GM23338 (cell line): ENCODE data around the gene XYLT1. TPM values are rescaled to one million over a fixed set of nuclear protein-coding genes. Genes with fewer than 3 reads are reported as not detected.

Experiments
- ATAC-seq: fragments of 200-7000 bp; cut with Tn5 transposase; 3 replicates; pipeline ENCODE4 v1.9.1; 2020
- DNase-seq: peaks from one replicate; pipeline ENCODE4 v3.0.0-alpha.2; 2015; ENCODE audit warnings: low spot score
- H2AFZ ChIP-seq: fragments of 200-600 bp; sonication (generic); 2 replicates; pipeline ENCODE4 v1.8.0; 2016; ENCODE audit warnings: antibody characterized with exemption, mild to moderate bottlenecking, moderate library complexity
- H3F3A ChIP-seq: fragments of 200-600 bp; sonication (generic); replicated peaks from 2 replicates; pipeline ENCODE4 v1.8.0; 2017; ENCODE audit warnings: antibody characterized with exemption, mixed run types, low read depth
- H3K27ac ChIP-seq: fragments of 200-600 bp; sonication (generic); 2 replicates; pipeline ENCODE4 v1.6.1; 2016; ENCODE audit warnings: low read depth
- H3K27me3 ChIP-seq: fragments of 200-600 bp; sonication (generic); 2 replicates; pipeline ENCODE4 v1.8.0; 2016; ENCODE audit warnings: mild to moderate bottlenecking, mixed run types, moderate library complexity; ENCODE audit not compliant: insufficient read depth
- H3K36me3 ChIP-seq: fragments of 200-600 bp; sonication (generic); 2 replicates; pipeline ENCODE4 v1.8.0; 2016; ENCODE audit warnings: mild to moderate bottlenecking; ENCODE audit not compliant: insufficient read depth
- H3K4me1 ChIP-seq: fragments of 200-600 bp; sonication (generic); 2 replicates; pipeline ENCODE4 v1.8.0; 2016; ENCODE audit warnings: mild to moderate bottlenecking, moderate library complexity; ENCODE audit not compliant: insufficient read depth
- H3K4me2 ChIP-seq: fragments of 200-600 bp; sonication (generic); 2 replicates; pipeline ENCODE4 v1.7.1; 2017; ENCODE audit warnings: mixed run types
- H3K4me3 ChIP-seq: fragments of 200-600 bp; sonication (generic); 2 replicates; pipeline ENCODE4 v1.6.1; 2016; ENCODE audit warnings: mixed run types
- H3K79me2 ChIP-seq: fragments of 200-600 bp; sonication (generic); replicated peaks from 2 replicates; pipeline ENCODE4 v1.8.0; 2017; ENCODE audit warnings: mild to moderate bottlenecking; ENCODE audit not compliant: insufficient read depth
- H3K9me2 ChIP-seq: fragments of 200-600 bp; sonication (generic); 2 replicates; pipeline ENCODE4 v1.8.0; 2017; ENCODE audit not compliant: insufficient read depth
- H4K20me1 ChIP-seq: fragments of 200-600 bp; sonication (generic); replicated peaks from 2 replicates; pipeline ENCODE4 v1.8.0; 2017; ENCODE audit warnings: mild to moderate bottlenecking; ENCODE audit not compliant: insufficient read depth
- H3K27ac Mint-ChIP-seq: 2 replicates; pipeline ENCODE4 v1.8.0; 2020; ENCODE audit warnings: inconsistent platforms, mild to moderate bottlenecking, moderate library complexity, mixed read lengths
- H3K27me3 Mint-ChIP-seq: 3 replicates; pipeline ENCODE4 v1.8.0; 2022; ENCODE audit warnings: low read depth, mild to moderate bottlenecking, moderate library complexity, mixed read lengths, inconsistent platforms; ENCODE audit not compliant: insufficient read depth, poor library complexity
- H3K36me3 Mint-ChIP-seq: 3 replicates; pipeline ENCODE4 v1.8.0; 2021; ENCODE audit warnings: low read depth, mild to moderate bottlenecking, inconsistent platforms, moderate library complexity, mixed read lengths
- H3K4me1 Mint-ChIP-seq: 3 replicates; pipeline ENCODE4 v1.8.0; 2020; ENCODE audit warnings: mild to moderate bottlenecking, inconsistent platforms, mixed read lengths
- H3K4me3 Mint-ChIP-seq: 3 replicates; pipeline ENCODE4 v1.8.0; 2021; ENCODE audit warnings: moderate library complexity, mild to moderate bottlenecking, inconsistent platforms, mixed read lengths
- H3K9me3 Mint-ChIP-seq: 3 replicates; pipeline ENCODE4 v1.8.0; 2020; ENCODE audit warnings: moderate library complexity, mild to moderate bottlenecking, inconsistent platforms, mixed read lengths
- CREB1 ChIP-seq: fragments of 250-450 bp; sonication (Bioruptor Pico); IDR thresholded peaks from 2 replicates; pipeline ENCODE4 v1.5.0; 2020; ENCODE audit warnings: low read depth, mild to moderate bottlenecking, moderate library complexity
- EZH2 ChIP-seq: fragments of 200-600 bp; sonication (generic); IDR thresholded peaks from one replicate; pipeline ENCODE4 v1.8.0; 2017; ENCODE audit warnings: antibody characterized with exemption, mild to moderate bottlenecking, low read depth; ENCODE audit not compliant: unreplicated experiment
- EZH2phosphoT487 ChIP-seq: fragments of 200-600 bp; sonication (generic); IDR thresholded peaks from one replicate; pipeline ENCODE4 v1.8.1; 2018; ENCODE audit warnings: antibody characterized with exemption; ENCODE audit not compliant: unreplicated experiment
- JUNB ChIP-seq: IDR thresholded peaks from one replicate; pipeline ENCODE4 v1.6.1; 2016; ENCODE audit warnings: antibody characterized with exemption; ENCODE audit not compliant: unreplicated experiment
- NANOG ChIP-seq: IDR thresholded peaks from 2 replicates; pipeline ENCODE4 v1.6.1; 2016; ENCODE audit warnings: antibody characterized with exemption, borderline replicate concordance
- POLR2AphosphoS5 ChIP-seq: IDR thresholded peaks from 2 replicates; pipeline ENCODE4 v1.6.1; 2016; ENCODE audit warnings: antibody characterized with exemption, low read depth
- STAT1 ChIP-seq: IDR thresholded peaks from one replicate; pipeline ENCODE4 v1.6.1; 2016; ENCODE audit warnings: antibody characterized with exemption; ENCODE audit not compliant: unreplicated experiment
- ZNF114 ChIP-seq: fragments of 250-450 bp; sonication (Bioruptor Pico); IDR thresholded peaks from 2 replicates; pipeline ENCODE4 v1.5.0; 2020; ENCODE audit warnings: mild to moderate bottlenecking, moderate library complexity
- ZNF331 ChIP-seq: fragments of 250-450 bp; sonication (Bioruptor Pico); IDR thresholded peaks from 2 replicates; pipeline ENCODE4 v1.5.0; 2020; ENCODE audit warnings: low read depth, mild to moderate bottlenecking, moderate library complexity
- polyA plus RNA-seq: library from polyadenylated mRNA; unstranded; fragments of >200 nt; fragmentation: Nextera tagmentation; extraction: Ambion mirVana; gene quantifications from 2 replicates; pipeline ENCODE4 v1.2.1, GENCODE V29; 2016
- total RNA-seq: library from RNA; depleted of rRNA; stranded (reverse); fragments of >200 nt; shearing (Covaris generic); gene quantifications from 2 replicates; pipeline ENCODE4 v1.2.3, GENCODE V29; 2014
- TF ChIP-seq, protein P1 (sequence below): fragments of 250-450 bp; sonication (Bioruptor Pico); IDR thresholded peaks from 2 replicates; pipeline ENCODE4 v1.5.0; 2020; ENCODE audit warnings: mild to moderate bottlenecking, moderate library complexity
- TF ChIP-seq, protein P2 (sequence below), 2 experiments: fragments of 200-600 bp in 1 of 2; sonication (generic) in 1 of 2; conservative IDR thresholded peaks; 2 replicates each; pipeline versions ENCODE4 v1.5.1 to v1.6.1; 2016 to 2017; ENCODE audit warnings: antibody characterized with exemption in 2 of 2, low read depth in 2 of 2, mild to moderate bottlenecking in 2 of 2, moderate library complexity in 1 of 2
- TF ChIP-seq, protein P3 (sequence below): IDR thresholded peaks from one replicate; pipeline ENCODE4 v1.6.1; 2018; ENCODE audit warnings: antibody characterized with exemption; ENCODE audit not compliant: unreplicated experiment
- TF ChIP-seq, protein P4 (sequence below): IDR thresholded peaks from 2 replicates; pipeline ENCODE4 v1.6.1; 2016; ENCODE audit warnings: antibody characterized with exemption

Gene XYLT1
- total and polyA plus RNA-seq, 2 experiments from 2014 or later, result 3.5 to 24.7 TPM

DNA sequence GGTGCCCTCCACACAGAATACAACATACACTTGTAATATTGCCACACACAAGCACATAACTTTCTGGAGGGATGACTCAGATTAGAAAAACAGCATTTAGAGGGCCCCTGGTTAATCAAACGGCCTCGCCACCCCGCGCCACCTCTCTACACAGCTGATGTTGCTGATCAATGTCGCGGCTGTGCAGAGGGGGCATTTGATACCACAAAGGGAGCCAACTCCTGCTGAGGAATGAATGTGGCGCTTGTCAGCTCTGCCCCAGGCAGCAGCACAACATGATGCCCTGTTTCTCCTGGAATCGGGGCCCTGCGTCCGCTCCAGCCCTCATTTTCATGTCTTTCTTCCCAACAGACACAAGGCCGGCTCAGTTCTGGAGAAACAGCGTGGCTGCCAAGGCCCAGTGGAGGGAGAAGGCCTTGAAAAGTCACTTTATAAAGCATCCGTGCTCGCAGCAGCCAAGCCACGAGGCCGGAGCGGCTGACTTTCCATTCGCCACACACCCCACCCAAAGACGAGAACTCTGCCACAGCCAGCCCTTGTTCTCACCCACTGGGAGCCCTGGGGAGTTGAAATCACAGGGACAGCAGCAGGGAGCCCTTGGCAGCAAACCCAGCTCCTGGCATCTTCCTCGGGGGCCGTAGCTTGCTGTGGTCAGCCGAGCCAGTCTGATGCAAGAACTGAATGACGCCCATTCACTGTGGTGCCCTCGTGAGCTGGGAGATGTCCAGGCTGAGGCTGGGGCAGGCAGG is 65.6 kb downstream of the XYLT1 start:
- Histone ChIP-seq H3K36me3 (no peaks in the 10 kb centered on the region), H3K79me2 (peaks cover 33% of the 10 kb centered on the region), H4K20me1 (no peaks in the 10 kb centered on the region), H3K4me2 (no peak overlapping the region), H3K27ac (peak overlapping the region; percentile 32; the same call in 1 of the 2 replicates), H3K4me1 (peaks cover 5% of the 10 kb centered on the region; the same call in 1 of the 2 replicates), H3K4me3 (no peak overlapping the region), H2AFZ (no peak overlapping the region), H3K9me2 (no peaks in the 10 kb centered on the region), H3K27me3 (no peaks in the 10 kb centered on the region), H3F3A (no peaks in the 10 kb centered on the region)
- peaks cover 15% of the 10 kb centered on the region for H3K36me3 Mint-ChIP-seq
- H3K4me1 Mint-ChIP-seq, result peaks cover 24% of the 10 kb centered on the region
- DNase-seq, result no peak
- no peak overlapping the region for H3K4me3 Mint-ChIP-seq
- ATAC-seq, result peak; percentile 39
- H3K9me3 Mint-ChIP-seq, result peaks cover 4% of the 10 kb centered on the region; the same call in 2 of the 3 replicates
- H3K27me3 Mint-ChIP-seq, result peaks cover 3% of the 10 kb centered on the region
- peak overlapping the region; percentile 88; the same call in 1 of the 2 replicates for H3K27ac Mint-ChIP-seq
- TF ChIP-seq STAT1, result no peak
- TF ChIP-seq, protein P1, sequence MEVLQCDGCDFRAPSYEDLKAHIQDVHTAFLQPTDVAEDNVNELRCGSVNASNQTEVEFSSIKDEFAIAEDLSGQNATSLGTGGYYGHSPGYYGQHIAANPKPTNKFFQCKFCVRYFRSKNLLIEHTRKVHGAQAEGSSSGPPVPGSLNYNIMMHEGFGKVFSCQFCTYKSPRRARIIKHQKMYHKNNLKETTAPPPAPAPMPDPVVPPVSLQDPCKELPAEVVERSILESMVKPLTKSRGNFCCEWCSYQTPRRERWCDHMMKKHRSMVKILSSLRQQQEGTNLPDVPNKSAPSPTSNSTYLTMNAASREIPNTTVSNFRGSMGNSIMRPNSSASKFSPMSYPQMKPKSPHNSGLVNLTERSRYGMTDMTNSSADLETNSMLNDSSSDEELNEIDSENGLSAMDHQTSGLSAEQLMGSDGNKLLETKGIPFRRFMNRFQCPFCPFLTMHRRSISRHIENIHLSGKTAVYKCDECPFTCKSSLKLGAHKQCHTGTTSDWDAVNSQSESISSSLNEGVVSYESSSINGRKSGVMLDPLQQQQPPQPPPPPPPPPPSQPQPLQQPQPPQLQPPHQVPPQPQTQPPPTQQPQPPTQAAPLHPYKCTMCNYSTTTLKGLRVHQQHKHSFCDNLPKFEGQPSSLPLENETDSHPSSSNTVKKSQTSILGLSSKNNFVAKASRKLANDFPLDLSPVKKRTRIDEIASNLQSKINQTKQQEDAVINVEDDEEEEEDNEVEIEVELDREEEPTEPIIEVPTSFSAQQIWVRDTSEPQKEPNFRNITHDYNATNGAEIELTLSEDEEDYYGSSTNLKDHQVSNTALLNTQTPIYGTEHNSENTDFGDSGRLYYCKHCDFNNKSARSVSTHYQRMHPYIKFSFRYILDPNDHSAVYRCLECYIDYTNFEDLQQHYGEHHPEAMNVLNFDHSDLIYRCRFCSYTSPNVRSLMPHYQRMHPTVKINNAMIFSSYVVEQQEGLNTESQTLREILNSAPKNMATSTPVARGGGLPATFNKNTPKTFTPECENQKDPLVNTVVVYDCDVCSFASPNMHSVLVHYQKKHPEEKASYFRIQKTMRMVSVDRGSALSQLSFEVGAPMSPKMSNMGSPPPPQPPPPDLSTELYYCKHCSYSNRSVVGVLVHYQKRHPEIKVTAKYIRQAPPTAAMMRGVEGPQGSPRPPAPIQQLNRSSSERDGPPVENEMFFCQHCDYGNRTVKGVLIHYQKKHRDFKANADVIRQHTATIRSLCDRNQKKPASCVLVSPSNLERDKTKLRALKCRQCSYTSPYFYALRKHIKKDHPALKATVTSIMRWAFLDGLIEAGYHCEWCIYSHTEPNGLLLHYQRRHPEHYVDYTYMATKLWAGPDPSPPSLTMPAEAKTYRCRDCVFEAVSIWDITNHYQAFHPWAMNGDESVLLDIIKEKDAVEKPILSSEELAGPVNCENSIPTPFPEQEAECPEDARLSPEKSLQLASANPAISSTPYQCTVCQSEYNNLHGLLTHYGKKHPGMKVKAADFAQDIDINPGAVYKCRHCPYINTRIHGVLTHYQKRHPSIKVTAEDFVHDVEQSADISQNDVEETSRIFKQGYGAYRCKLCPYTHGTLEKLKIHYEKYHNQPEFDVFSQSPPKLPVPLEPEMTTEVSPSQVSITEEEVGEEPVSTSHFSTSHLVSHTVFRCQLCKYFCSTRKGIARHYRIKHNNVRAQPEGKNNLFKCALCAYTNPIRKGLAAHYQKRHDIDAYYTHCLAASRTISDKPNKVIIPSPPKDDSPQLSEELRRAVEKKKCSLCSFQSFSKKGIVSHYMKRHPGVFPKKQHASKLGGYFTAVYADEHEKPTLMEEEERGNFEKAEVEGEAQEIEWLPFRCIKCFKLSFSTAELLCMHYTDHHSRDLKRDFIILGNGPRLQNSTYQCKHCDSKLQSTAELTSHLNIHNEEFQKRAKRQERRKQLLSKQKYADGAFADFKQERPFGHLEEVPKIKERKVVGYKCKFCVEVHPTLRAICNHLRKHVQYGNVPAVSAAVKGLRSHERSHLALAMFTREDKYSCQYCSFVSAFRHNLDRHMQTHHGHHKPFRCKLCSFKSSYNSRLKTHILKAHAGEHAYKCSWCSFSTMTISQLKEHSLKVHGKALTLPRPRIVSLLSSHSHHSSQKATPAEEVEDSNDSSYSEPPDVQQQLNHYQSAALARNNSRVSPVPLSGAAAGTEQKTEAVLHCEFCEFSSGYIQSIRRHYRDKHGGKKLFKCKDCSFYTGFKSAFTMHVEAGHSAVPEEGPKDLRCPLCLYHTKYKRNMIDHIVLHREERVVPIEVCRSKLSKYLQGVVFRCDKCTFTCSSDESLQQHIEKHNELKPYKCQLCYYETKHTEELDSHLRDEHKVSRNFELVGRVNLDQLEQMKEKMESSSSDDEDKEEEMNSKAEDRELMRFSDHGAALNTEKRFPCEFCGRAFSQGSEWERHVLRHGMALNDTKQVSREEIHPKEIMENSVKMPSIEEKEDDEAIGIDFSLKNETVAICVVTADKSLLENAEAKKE (CRISPR knock-in tag), result no peak
- no peak for TF ChIP-seq ZNF331 (CRISPR knock-in tag)
- no peak for TF ChIP-seq POLR2AphosphoS5
- TF ChIP-seq EZH2phosphoT487, result no peak
- TF ChIP-seq, protein P2, sequence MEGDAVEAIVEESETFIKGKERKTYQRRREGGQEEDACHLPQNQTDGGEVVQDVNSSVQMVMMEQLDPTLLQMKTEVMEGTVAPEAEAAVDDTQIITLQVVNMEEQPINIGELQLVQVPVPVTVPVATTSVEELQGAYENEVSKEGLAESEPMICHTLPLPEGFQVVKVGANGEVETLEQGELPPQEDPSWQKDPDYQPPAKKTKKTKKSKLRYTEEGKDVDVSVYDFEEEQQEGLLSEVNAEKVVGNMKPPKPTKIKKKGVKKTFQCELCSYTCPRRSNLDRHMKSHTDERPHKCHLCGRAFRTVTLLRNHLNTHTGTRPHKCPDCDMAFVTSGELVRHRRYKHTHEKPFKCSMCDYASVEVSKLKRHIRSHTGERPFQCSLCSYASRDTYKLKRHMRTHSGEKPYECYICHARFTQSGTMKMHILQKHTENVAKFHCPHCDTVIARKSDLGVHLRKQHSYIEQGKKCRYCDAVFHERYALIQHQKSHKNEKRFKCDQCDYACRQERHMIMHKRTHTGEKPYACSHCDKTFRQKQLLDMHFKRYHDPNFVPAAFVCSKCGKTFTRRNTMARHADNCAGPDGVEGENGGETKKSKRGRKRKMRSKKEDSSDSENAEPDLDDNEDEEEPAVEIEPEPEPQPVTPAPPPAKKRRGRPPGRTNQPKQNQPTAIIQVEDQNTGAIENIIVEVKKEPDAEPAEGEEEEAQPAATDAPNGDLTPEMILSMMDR (conservative IDR thresholded peaks at IDR 0.05; ENCODE audit: low read depth in 2 of 2), result no peak
- TF ChIP-seq EZH2, result no peak
- no peak for TF ChIP-seq CREB1 (CRISPR knock-in tag)
- TF ChIP-seq, protein P3, sequence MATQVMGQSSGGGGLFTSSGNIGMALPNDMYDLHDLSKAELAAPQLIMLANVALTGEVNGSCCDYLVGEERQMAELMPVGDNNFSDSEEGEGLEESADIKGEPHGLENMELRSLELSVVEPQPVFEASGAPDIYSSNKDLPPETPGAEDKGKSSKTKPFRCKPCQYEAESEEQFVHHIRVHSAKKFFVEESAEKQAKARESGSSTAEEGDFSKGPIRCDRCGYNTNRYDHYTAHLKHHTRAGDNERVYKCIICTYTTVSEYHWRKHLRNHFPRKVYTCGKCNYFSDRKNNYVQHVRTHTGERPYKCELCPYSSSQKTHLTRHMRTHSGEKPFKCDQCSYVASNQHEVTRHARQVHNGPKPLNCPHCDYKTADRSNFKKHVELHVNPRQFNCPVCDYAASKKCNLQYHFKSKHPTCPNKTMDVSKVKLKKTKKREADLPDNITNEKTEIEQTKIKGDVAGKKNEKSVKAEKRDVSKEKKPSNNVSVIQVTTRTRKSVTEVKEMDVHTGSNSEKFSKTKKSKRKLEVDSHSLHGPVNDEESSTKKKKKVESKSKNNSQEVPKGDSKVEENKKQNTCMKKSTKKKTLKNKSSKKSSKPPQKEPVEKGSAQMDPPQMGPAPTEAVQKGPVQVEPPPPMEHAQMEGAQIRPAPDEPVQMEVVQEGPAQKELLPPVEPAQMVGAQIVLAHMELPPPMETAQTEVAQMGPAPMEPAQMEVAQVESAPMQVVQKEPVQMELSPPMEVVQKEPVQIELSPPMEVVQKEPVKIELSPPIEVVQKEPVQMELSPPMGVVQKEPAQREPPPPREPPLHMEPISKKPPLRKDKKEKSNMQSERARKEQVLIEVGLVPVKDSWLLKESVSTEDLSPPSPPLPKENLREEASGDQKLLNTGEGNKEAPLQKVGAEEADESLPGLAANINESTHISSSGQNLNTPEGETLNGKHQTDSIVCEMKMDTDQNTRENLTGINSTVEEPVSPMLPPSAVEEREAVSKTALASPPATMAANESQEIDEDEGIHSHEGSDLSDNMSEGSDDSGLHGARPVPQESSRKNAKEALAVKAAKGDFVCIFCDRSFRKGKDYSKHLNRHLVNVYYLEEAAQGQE, result no peak
- TF ChIP-seq, protein P4, sequence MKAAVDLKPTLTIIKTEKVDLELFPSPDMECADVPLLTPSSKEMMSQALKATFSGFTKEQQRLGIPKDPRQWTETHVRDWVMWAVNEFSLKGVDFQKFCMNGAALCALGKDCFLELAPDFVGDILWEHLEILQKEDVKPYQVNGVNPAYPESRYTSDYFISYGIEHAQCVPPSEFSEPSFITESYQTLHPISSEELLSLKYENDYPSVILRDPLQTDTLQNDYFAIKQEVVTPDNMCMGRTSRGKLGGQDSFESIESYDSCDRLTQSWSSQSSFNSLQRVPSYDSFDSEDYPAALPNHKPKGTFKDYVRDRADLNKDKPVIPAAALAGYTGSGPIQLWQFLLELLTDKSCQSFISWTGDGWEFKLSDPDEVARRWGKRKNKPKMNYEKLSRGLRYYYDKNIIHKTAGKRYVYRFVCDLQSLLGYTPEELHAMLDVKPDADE, result no peak
- no peak for TF ChIP-seq NANOG
- TF ChIP-seq ZNF114 (CRISPR knock-in tag), result no peak
- TF ChIP-seq JUNB, result no peak
